GM12878 (cell line): ENCODE data around the gene SEL1L3. TPM values are rescaled to one million over a fixed set of nuclear protein-coding genes. Genes with fewer than 3 reads are reported as not detected.

ENCODE experiments used
- ATAC-seq: fragments of 200-7000 bp; cut with Tn5 transposase; 3 replicates; pipeline ENCODE4 v1.9.1; 2020; ENCODE audit warnings: mild to moderate bottlenecking, moderate library complexity
- BruUV-seq: library from RNA; stranded (reverse); fragments of 400-500 nt; replicated peaks from 2 replicates; lab custom pipeline; 2021; lab: Mats Ljungman, UMichigan
- CTCF ChIA-PET: fragments of 300-600 bp; sonication (Branson Sonifier 250); formaldehyde crosslinking; extraction: SDS; loops from one replicate; lab custom pipeline; 2021; ENCODE audit warnings: inconsistent platforms; lab: Yijun Ruan, JAX
- POLR2A ChIA-PET: fragments of 350-600 bp; formaldehyde crosslinking; extraction: SDS; loops from one replicate; lab custom pipeline; 2021; ENCODE audit warnings: inconsistent platforms; lab: Charles Lee
- RAD21 ChIA-PET: fragments of 300-600 bp; sonication (Branson Sonifier 250); formaldehyde crosslinking; loops from one replicate; lab custom pipeline; 2023; ENCODE audit warnings: antibody characterized with exemption; ENCODE audit not compliant: unreplicated experiment; lab: Charles Lee
- SMC1A ChIA-PET: fragments of 300-600 bp; sonication (Branson Sonifier 250); formaldehyde crosslinking; loops from one replicate; lab custom pipeline; 2023; ENCODE audit not compliant: unreplicated experiment, uncharacterized antibody; lab: Charles Lee
- DNase-seq: peaks from one replicate; pipeline ENCODE4 v3.0.0-alpha.2; 2011; ENCODE audit warnings: low read depth, low spot score
- FAIRE-seq: peaks from 3 replicates; lab custom pipeline; 2011; peaks lifted over from hg19 to GRCh38; lab: Jason Lieb, UNC
- H2AFZ ChIP-seq: 2 replicates; pipeline ENCODE4 v1.6.0; 2011; ENCODE audit warnings: low read depth, low read length, control low read depth; ENCODE audit not compliant: control insufficient read depth
- H3K27ac ChIP-seq: 2 replicates; pipeline ENCODE4 v1.5.1; 2011; ENCODE audit warnings: control low read depth; ENCODE audit not compliant: control insufficient read depth, insufficient read depth
- H3K27me3 ChIP-seq, 2 experiments: replicated peaks in 1 of 2; 2 replicates each; pipeline versions ENCODE4 v1.6.0 to v1.6.1; 2011; ENCODE audit warnings: low read length in 1 of 2; ENCODE audit not compliant: control insufficient read depth in 2 of 2, insufficient read depth in 2 of 2
- H3K36me3 ChIP-seq, 2 experiments: 2 replicates each; pipeline ENCODE4 v1.5.1; 2011; ENCODE audit warnings: low read length in 1 of 2; ENCODE audit not compliant: control insufficient read depth in 2 of 2, insufficient read depth in 2 of 2
- H3K4me1 ChIP-seq: 2 replicates; pipeline ENCODE4 v1.6.1; 2011; ENCODE audit warnings: mild to moderate bottlenecking, low read length, moderate library complexity, mixed read lengths; ENCODE audit not compliant: control insufficient read depth, insufficient read depth
- H3K4me2 ChIP-seq: 2 replicates; pipeline ENCODE4 v1.6.0; 2011; ENCODE audit warnings: control low read depth; ENCODE audit not compliant: control insufficient read depth, insufficient read depth
- H3K4me3 ChIP-seq: fragments of 200-600 bp; sonication (generic); 2 replicates; pipeline ENCODE4 v1.5.1; 2016
- H3K79me2 ChIP-seq: 2 replicates; pipeline ENCODE4 v1.6.0; 2011; ENCODE audit warnings: low read length; ENCODE audit not compliant: control insufficient read depth, insufficient read depth
- H3K9ac ChIP-seq: 2 replicates; pipeline ENCODE4 v1.8.0; 2011; ENCODE audit warnings: low read length, control low read depth, mixed read lengths; ENCODE audit not compliant: control insufficient read depth, insufficient read depth
- H3K9me3 ChIP-seq: replicated peaks from 3 replicates; pipeline ENCODE4 v1.5.1; 2011; ENCODE audit warnings: mild to moderate bottlenecking, low read length; ENCODE audit not compliant: control insufficient read depth, insufficient read depth
- H4K20me1 ChIP-seq: 2 replicates; pipeline ENCODE4 v1.6.0; 2011; ENCODE audit not compliant: control insufficient read depth, insufficient read depth
- BRCA1 ChIP-seq: IDR thresholded peaks from 2 replicates; pipeline ENCODE4 v1.6.1; 2011; ENCODE audit warnings: low read depth, low read length, improper control_type of control experiment
- E4F1 ChIP-seq: fragments of 450-650 bp; IDR thresholded peaks from 2 replicates; pipeline ENCODE4 v1.6.1; 2018; ENCODE audit warnings: borderline replicate concordance, mild to moderate bottlenecking; ENCODE audit not compliant: partially characterized antibody
- EZH2 ChIP-seq: IDR thresholded peaks from 2 replicates; pipeline ENCODE4 v1.6.1; 2012; ENCODE audit warnings: low read depth, mild to moderate bottlenecking, control low read depth, inconsistent platforms, low read length, borderline replicate concordance; ENCODE audit not compliant: control insufficient read depth
- FOXM1 ChIP-seq: IDR thresholded peaks from 2 replicates; pipeline ENCODE4 v1.6.1; 2012; ENCODE audit warnings: low read depth, mild to moderate bottlenecking, inconsistent platforms, low read length, moderate library complexity
- HDAC2 ChIP-seq: fragments of 200-600 bp; sonication (generic); IDR thresholded peaks from 2 replicates; pipeline ENCODE4 v1.6.1; 2017
- KDM1A ChIP-seq: fragments of 200-600 bp; sonication (generic); IDR thresholded peaks from 2 replicates; pipeline ENCODE4 v1.6.1; 2016; ENCODE audit warnings: borderline replicate concordance
- RAD51 ChIP-seq: fragments of 450-650 bp; IDR thresholded peaks from 2 replicates; pipeline ENCODE4 v1.6.1; 2016; ENCODE audit warnings: moderate library complexity, mild to moderate bottlenecking, inconsistent platforms
- SUZ12 ChIP-seq: fragments of 200-600 bp; sonication (generic); IDR thresholded peaks from one replicate; pipeline ENCODE4 v1.6.1; 2018; ENCODE audit warnings: antibody characterized with exemption, mild to moderate bottlenecking; ENCODE audit not compliant: unreplicated experiment
- WRNIP1 ChIP-seq: IDR thresholded peaks from 2 replicates; pipeline ENCODE4 v1.6.1; 2011; ENCODE audit warnings: low read depth, low read length, improper control_type of control experiment, borderline replicate concordance
- ZBTB40 ChIP-seq: fragments of 450-650 bp; IDR thresholded peaks from 2 replicates; pipeline ENCODE4 v1.6.1; 2016; ENCODE audit warnings: mild to moderate bottlenecking, moderate library complexity, borderline replicate concordance
- WGBS: methylation state at CpG from one replicate; pipeline ENCODE4 v1.1.6; 2016; ENCODE audit warnings: low lambda C conversion rate; ENCODE audit not compliant: insufficient replicate concordance, insufficient coverage; ENCODE audit errors: missing lambda C conversion rate; 5-methylcytosine and 5-hydroxymethylcytosine counted together
- in situ Hi-C: fragments of 300-500 bp; cut with MboI; formaldehyde crosslinking; loops from 9 replicates; pipeline ENCODE4 v1.14.3; 2018; ENCODE audit warnings: mixed read lengths
- intact Hi-C: fragments of 100-400 bp; cut with micrococcal nuclease; formaldehyde crosslinking; loops from one replicate; pipeline ENCODE4 v1.14.2; 2022; ENCODE audit not compliant: unreplicated experiment
- polyA plus RNA-seq, 11 experiments: library from polyadenylated mRNA; depleted of rRNA in 4 of 11; unstranded in 6 of 11; stranded (reverse) in 5 of 11; fragments of >200 nt; fragmentation: Nextera tagmentation in 4 of 11; fragmentation: Illumina TruSeq in 1 of 11; extraction: Ambion mirVana in 4 of 11; extraction: Trizol in 1 of 11; gene quantifications; 1 replicate in 1 of 11; 2 replicates in 10 of 11; pipeline versions ENCODE4 v1.2.1 to v1.2.3, GENCODE V29; 2011 to 2016; ENCODE audit warnings: inconsistent platforms in 2 of 11, missing spikeins in 2 of 11, low read depth in 1 of 11
- total RNA-seq, 4 experiments: library from RNA; depleted of rRNA in 3 of 4; stranded (reverse); fragments of >200 nt in 3 of 4; fragmentation: Illumina TruSeq in 1 of 4; extraction: Trizol in 1 of 4; gene quantifications; 2 replicates each; pipeline versions ENCODE4 v1.2.1 to v1.2.3, GENCODE V29; 2013 to 2021

The SEL1L3 gene
- total and polyA plus RNA-seq, 10 of the 15 experiments (the other 5 are each of a cell fraction or from before 2014, with no cell fraction given) = 20.4 to 82.2 (median 47.3) TPM

DNA sequence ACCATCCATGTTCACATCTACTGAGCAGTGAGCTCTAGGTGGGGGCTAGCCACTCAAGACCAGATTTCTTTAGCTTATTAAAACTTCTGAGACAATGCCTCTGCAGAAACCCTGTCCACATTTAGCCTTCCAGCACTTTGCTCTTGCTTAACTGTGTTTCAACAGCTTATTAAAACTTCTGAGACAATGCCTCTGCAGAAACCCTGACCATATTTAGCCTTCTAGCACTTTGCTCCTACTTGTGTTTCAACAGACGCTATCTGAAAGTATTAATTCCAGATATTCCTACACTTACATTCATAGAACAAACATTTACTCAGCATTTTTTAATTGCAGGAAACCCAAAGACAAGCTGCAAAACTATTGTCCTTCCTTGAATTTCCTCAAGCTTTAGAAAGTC lies 91.9 kb downstream of the SEL1L3 start:
- POLR2A ChIA-PET = interaction anchor here (0.7 kb wide), 1 partner anchor 13 kb away, joined by 4 read pairs; no protein-coding TSS in a partner anchor
- Histone ChIP-seq H3K4me1 (no peaks in the 10 kb centered on the region), H3K36me3 (no peaks in the 10 kb centered on the region; a peak in 1 of 4 replicates), H4K20me1 (no peaks in the 10 kb centered on the region), H3K4me2 (no peak overlapping the region), H3K9ac (no peak overlapping the region), H2AFZ (no peak overlapping the region), H3K4me3 (no peak overlapping the region), H3K9me3 (no peaks in the 10 kb centered on the region), H3K27me3 (no peaks in the 10 kb centered on the region), H3K27ac (no peak overlapping the region), H3K79me2 (no peaks in the 10 kb centered on the region)
- FAIRE-seq (no peak), ATAC-seq (no peak), DNase-seq (no peak)
- SMC1A ChIA-PET = interaction anchor here (0.6 to 5.0 kb wide), 2 partner anchors 330 to 443 kb away, joined by 3 to 35 read pairs; no protein-coding TSS in a partner anchor
- intact Hi-C loops = no loop called here
- RAD21 ChIA-PET = no interaction called here
- CTCF ChIA-PET = interaction anchor here (9.3 kb wide), 1 partner anchor 329 kb away, joined by 104 read pairs; no protein-coding TSS in a partner anchor
- in situ Hi-C loops = no loop called here
- no TSS peak for BruUV-seq
- WGBS = 95% methylated on average over 1 of the region's 1 CpG
- TF ChIP-seq HDAC2 = no peak

GRCh38 chr4:25769251-25769650 lies 93.5 kb downstream of the SEL1L3 start:
- no TSS peak for BruUV-seq
- Histone ChIP-seq H3K4me2 (no peak overlapping the region), H3K9me3 (no peaks in the 10 kb centered on the region), H2AFZ (no peak overlapping the region), H3K9ac (no peak overlapping the region), H3K27ac (no peak overlapping the region), H3K4me3 (no peak overlapping the region), H3K4me1 (no peaks in the 10 kb centered on the region), H3K27me3 (no peaks in the 10 kb centered on the region), H4K20me1 (no peaks in the 10 kb centered on the region), H3K36me3 (peaks cover 0 to 9% of the 10 kb centered on the region in 2 experiments; a peak in 1 of 4 replicates), H3K79me2 (no peaks in the 10 kb centered on the region)
- intact Hi-C loops (no loop called here), in situ Hi-C loops (no loop called here)
- FAIRE-seq (no peak), ATAC-seq (no peak), DNase-seq (no peak)
- CTCF ChIA-PET = interaction anchor here (0.6 to 9.3 kb wide), 4 partner anchors 8 to 402 kb away, joined by 4 to 104 read pairs (median 4); no protein-coding TSS in a partner anchor
- SMC1A ChIA-PET = interaction anchor here (1.1 to 5.0 kb wide), 3 partner anchors 12 to 328 kb away, joined by 3 to 35 read pairs (median 3); no protein-coding TSS in a partner anchor
- WGBS = 34% methylated on average over 4 of the region's 4 CpGs
- POLR2A ChIA-PET = interaction anchor here (0.7 kb wide), 1 partner anchor 185 kb away, joined by 3 read pairs; no protein-coding TSS in a partner anchor
- RAD21 ChIA-PET = interaction anchor here (3.2 kb wide), 1 partner anchor 328 kb away, joined by 22 read pairs; no protein-coding TSS in a partner anchor
- TF ChIP-seq WRNIP1 (no peak), SUZ12 (no peak), E4F1 (no peak), EZH2 (no peak), FOXM1 (no peak), KDM1A (no peak), BRCA1 (no peak), RAD51 (no peak), ZBTB40 (no peak)
